Spleen (tissue), 7 donors: ENCODE measurements around the gene SMPD1.
A peak's percentile ranks its signal among the peaks of the same experiment; 100 is the strongest.

Experiments
- CTCF ChIP-seq, 11 experiments: fragments of 200-600 bp in 7 of 11; fragments of 450-650 bp in 4 of 11; sonication (generic) in 4 of 11; IDR thresholded peaks in 8 of 11; conservative IDR thresholded peaks in 3 of 11; 1 replicate in 7 of 11; 2 replicates in 4 of 11; pipeline versions ENCODE4 v1.4.0 to v1.8.0; 2016 to 2021; ENCODE audit warnings: antibody characterized with exemption in 11 of 11, inconsistent platforms in 4 of 11, mild to moderate bottlenecking in 1 of 11
- POLR2A ChIP-seq, 3 donors: fragments of 450-650 bp; IDR thresholded peaks; one replicate each; pipeline ENCODE4 v1.5.1; 2017; ENCODE audit warnings: antibody characterized with exemption in 3 of 3, mild to moderate bottlenecking in 1 of 3
- POLR2AphosphoS5 ChIP-seq, 3 donors: sonication (generic); formaldehyde crosslinking; IDR thresholded peaks; one replicate each; pipeline ENCODE4 v1.5.1; 2017; ENCODE audit warnings: antibody characterized with exemption in 3 of 3
- donor health status: DM: no; HTN: no; CAD: no; lungs with moderate emphysema.
- donor health status: DM: no; HTN: no; CAD: no.
- donor health status: DM: no; HTN: no; CAD: no.

- TF ChIP-seq CTCF (IDR thresholded peaks at IDR 0.05 in 8 of 11, conservative IDR thresholded peaks at IDR 0.05 in 3 of 11), result peak; percentile 73 to 95 (median 90)
- no peak for TF ChIP-seq POLR2A (IDR thresholded peaks at IDR 0.05)
- TF ChIP-seq POLR2AphosphoS5 (IDR thresholded peaks at IDR 0.05), result peak in 1 of 3 donors; percentile 61
These were observed 36.8 kb upstream of the SMPD1 start for GRCh38 chr11:6353367-6353987.
